Right cardiac atrium (tissue), 5 donors: ENCODE results near the gene CDKAL1. TPM values are rescaled to one million over a fixed set of nuclear protein-coding genes. Genes with fewer than 3 reads are reported as not detected.

Source experiments
- ATAC-seq, 2 donors: fragments of 200-7000 bp; cut with Tn5 transposase; one replicate each; pipeline versions ENCODE4 v1.8.0 to v1.9.1; 2020; ENCODE audit warnings: moderate library complexity in 2 of 2, mild to moderate bottlenecking in 1 of 2
- DNase-seq, 3 donors: peaks; one replicate each; pipeline ENCODE4 v3.0.0-alpha.2; 2020
- H3K27ac ChIP-seq: one replicate; pipeline ENCODE4 v1.5.1; 2013; ENCODE audit warnings: mild to moderate bottlenecking, low read length, control low read depth, moderate library complexity
- H3K27me3 ChIP-seq: one replicate; pipeline ENCODE4 v1.6.1; 2013; ENCODE audit not compliant: control insufficient read depth, insufficient read depth
- H3K4me1 ChIP-seq: one replicate; pipeline ENCODE4 v1.6.1; 2013; ENCODE audit warnings: low read length; ENCODE audit not compliant: control insufficient read depth, insufficient read depth
- H3K4me3 ChIP-seq: one replicate; pipeline ENCODE4 v1.5.1; 2013; ENCODE audit warnings: low read length, control low read depth
- H3K9me3 ChIP-seq: one replicate; pipeline ENCODE4 v1.6.1; 2013; ENCODE audit warnings: low read length; ENCODE audit not compliant: control insufficient read depth
- WGBS: extraction: QIAGEN DNeasy Blood & Tissue Kit; methylation state at CpG from one replicate; pipeline ENCODE4 v1.1.7; 2013; 5-methylcytosine and 5-hydroxymethylcytosine counted together
- intact Hi-C, 4 donors: fragments of 100-400 bp; cut with DNase I; formaldehyde crosslinking; loops; one replicate each; pipeline versions ENCODE4 v1.11.0 to v1.14.0; 2022 to 2023
- polyA plus RNA-seq: library from polyadenylated mRNA; stranded (reverse); fragments of 200-250 nt; gene quantifications from one replicate; pipeline ENCODE4 v1.2.3, GENCODE V29; 2013
- total RNA-seq, 4 donors: library from RNA; stranded (reverse); fragmentation: NEBNext Ultra II Directional; extraction: Animal tissue kit (Norgen Biotek cat#: 25700); gene quantifications; one replicate each; pipeline ENCODE4 v1.2.1, GENCODE V29; 2021
- donor health status: healthy with polysubstance abuse.
- donor health status: DM: no; HTN: yes; CAD: no.
- donor health status: DM: no; HTN: no; CAD: no.
- donor health status: DM: no; HTN: yes; CAD: no; lungs with severe emphysema.
- donor health status: DM: yes; HTN: yes; CAD: no.

Gene CDKAL1
- total and polyA plus RNA-seq, 5 donors: 3.6 to 11.5 (median 10.8) TPM

GRCh38 chr6:21099338-21100314, 565.4 kb downstream of the CDKAL1 start:
- Histone ChIP-seq H3K4me1 (no peaks in the 10 kb centered on the region), H3K27ac (no peak overlapping the region), H3K27me3 (no peaks in the 10 kb centered on the region), H3K9me3 (no peaks in the 10 kb centered on the region), H3K4me3 (no peak overlapping the region)
- ATAC-seq: no peak
- no peak for DNase-seq
- WGBS: 79% methylated on average over 7 of the region's 7 CpGs
- intact Hi-C loops: no loop called here

GRCh38 chr6:21100991-21101390, 566.7 kb downstream of the CDKAL1 start:
- peaks cover 2% of the 10 kb centered on the region for H3K4me1 ChIP-seq
- ATAC-seq (no peak), DNase-seq (no peak)
- WGBS: 79% methylated on average over 4 of the region's 4 CpGs
- H3K4me3 ChIP-seq: no peak overlapping the region
- H3K27me3 ChIP-seq: no peaks in the 10 kb centered on the region
- no peaks in the 10 kb centered on the region for H3K9me3 ChIP-seq
- intact Hi-C loops: no loop called here
- no peak overlapping the region for H3K27ac ChIP-seq

- DNase-seq (no peak), ATAC-seq (no peak)
- Histone ChIP-seq H3K27ac (no peak overlapping the region), H3K4me1 (peaks cover 2% of the 10 kb centered on the region), H3K4me3 (no peak overlapping the region), H3K9me3 (no peaks in the 10 kb centered on the region), H3K27me3 (no peaks in the 10 kb centered on the region)
- intact Hi-C loops: no loop called here
- 72% methylated on average over 1 of the region's 1 CpG for WGBS
These were observed 567.4 kb downstream of the CDKAL1 start for GRCh38 chr6:21101694-21102093.

- 89% methylated on average over 7 of the region's 7 CpGs for WGBS
- intact Hi-C loops: no loop called here
- H3K9me3 ChIP-seq: no peaks in the 10 kb centered on the region
- no peaks in the 10 kb centered on the region for H3K27me3 ChIP-seq
- no peak overlapping the region for H3K27ac ChIP-seq
- DNase-seq: no peak
- H3K4me1 ChIP-seq: peaks cover 2% of the 10 kb centered on the region
- no peak overlapping the region for H3K4me3 ChIP-seq
- ATAC-seq: no peak
These were observed 567.9 kb downstream of the CDKAL1 start for GRCh38 chr6:21102201-21102600.

GRCh38 chr6:21102624-21103023, 568.4 kb downstream of the CDKAL1 start:
- DNase-seq: no peak
- ATAC-seq: no peak
- Histone ChIP-seq H3K27ac (no peak overlapping the region), H3K27me3 (no peaks in the 10 kb centered on the region), H3K4me1 (peaks cover 2% of the 10 kb centered on the region), H3K9me3 (no peaks in the 10 kb centered on the region), H3K4me3 (no peak overlapping the region)
- intact Hi-C loops: no loop called here
- 87% methylated on average over 7 of the region's 7 CpGs for WGBS

DNA sequence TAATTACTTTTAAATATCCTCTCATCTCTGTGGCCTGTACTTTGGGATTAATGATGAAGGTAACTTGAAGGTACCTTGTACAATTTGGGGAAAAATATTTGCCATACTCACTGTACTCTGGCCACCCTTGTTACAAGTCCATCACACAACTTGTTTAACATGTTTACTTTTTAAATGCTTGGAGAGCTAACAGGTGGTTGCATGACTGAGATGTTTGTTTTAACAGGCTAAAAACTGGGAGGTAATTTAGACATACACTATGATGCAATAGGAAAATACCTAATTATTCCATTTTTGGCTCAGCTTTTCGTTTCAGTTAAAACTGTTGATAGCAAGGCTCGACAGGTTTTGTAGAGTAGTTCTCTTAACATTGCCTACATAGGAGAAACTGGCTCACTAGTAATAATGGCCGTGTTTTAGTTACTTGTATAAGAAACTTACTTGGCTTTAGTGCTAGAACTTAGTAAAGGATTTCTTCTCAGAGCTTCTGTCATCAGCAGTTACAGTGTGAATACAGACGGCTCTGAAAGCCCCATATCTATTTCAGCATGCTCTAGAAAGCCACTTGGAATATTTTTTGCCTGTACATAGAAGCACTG, 569.5 kb downstream of the CDKAL1 start:
- 53% methylated on average over 4 of the region's 4 CpGs for WGBS
- no peak for ATAC-seq
- Histone ChIP-seq H3K4me1 (peaks cover 2% of the 10 kb centered on the region), H3K27me3 (no peaks in the 10 kb centered on the region), H3K9me3 (no peaks in the 10 kb centered on the region), H3K27ac (no peak overlapping the region), H3K4me3 (no peak overlapping the region)
- intact Hi-C loops: no loop called here
- no peak for DNase-seq

DNA sequence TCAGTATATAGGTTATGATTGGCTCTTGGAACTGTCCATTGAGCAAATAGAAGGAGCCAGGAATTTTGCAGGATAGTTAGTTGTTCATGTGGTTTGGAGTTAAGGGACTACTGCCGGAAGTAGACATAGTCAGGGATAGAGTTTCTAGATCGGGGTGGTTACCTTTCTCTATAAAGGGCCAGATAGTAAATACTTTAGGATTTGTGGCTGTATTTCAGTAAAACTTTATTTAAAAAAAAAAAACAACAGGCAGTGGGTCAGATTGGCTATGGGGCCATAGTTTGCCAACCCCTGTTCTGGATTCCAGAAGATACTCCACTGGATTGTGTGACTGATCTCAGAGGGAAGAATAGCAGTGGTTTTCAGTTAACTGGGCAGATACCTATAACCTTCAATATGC, 570.0 kb downstream of the CDKAL1 start:
- no peaks in the 10 kb centered on the region for H3K9me3 ChIP-seq
- intact Hi-C loops: no loop called here
- WGBS: 96% methylated on average over 2 of the region's 2 CpGs
- H3K27ac ChIP-seq: no peak overlapping the region
- no peaks in the 10 kb centered on the region for H3K27me3 ChIP-seq
- DNase-seq: no peak
- no peak for ATAC-seq
- no peak overlapping the region for H3K4me3 ChIP-seq
- H3K4me1 ChIP-seq: peaks cover 2% of the 10 kb centered on the region

DNA sequence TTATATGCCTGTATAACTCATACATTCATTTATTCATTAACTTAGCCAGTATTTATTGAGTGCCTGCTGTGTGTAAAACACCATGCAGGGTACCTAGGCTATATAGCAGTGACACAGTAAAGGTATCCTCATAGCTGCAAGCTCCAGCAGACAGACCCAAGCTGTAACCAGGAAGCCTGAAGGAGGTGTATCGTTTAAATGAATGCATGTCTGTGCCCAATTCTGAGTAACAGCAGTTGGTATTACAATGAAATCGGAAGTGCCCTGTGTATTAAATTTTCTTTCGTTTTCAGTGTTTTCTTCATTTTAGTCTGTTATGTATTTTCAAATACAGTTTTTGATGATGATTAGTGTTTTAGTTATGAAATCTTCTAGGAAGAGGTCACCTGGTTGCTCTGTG, 573.5 kb downstream of the CDKAL1 start:
- Histone ChIP-seq H3K9me3 (no peaks in the 10 kb centered on the region), H3K4me3 (no peak overlapping the region), H3K4me1 (peaks cover 2% of the 10 kb centered on the region), H3K27ac (no peak overlapping the region), H3K27me3 (no peaks in the 10 kb centered on the region)
- 97% methylated on average over 3 of the region's 3 CpGs for WGBS
- intact Hi-C loops: no loop called here
- ATAC-seq (no peak), DNase-seq (no peak)

DNA sequence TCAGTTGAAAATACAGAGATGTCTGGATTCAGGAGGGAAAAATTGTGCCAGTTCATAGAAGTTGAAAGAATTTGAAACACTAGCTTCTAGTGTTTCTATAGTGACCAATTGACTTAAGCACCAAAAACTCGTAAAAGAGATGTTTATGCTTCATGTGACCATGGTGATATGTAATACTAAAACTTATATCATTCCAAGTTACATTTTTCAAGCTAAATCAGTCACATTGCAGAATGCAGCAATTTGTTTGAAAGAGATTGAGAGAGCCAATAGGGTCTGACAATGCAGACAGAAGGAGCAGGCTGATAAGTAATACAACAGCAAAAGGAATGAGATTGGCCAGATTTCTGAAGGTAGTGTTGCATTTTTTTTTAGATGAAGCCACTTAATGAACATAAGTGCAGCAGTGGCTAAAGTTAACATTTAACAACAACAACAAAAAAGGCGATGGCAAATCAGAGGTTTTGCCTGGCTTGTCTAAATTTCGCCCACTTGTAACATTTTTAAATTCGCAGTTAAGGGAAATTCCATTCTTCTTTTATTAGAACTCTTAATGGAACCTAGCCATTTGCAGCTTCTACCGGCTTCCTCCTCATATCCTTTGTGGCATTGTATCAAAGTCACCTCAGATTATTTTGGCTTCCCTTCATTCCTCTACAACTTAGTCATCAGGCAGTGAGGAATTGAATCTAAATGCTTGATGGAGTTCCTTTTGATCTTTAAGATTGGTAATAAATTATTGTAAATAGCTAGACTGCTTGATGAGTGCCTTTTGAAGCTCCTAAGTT, 575.3 kb downstream of the CDKAL1 start:
- WGBS: 24% methylated on average over 5 of the region's 5 CpGs
- no peak for DNase-seq
- Histone ChIP-seq H3K27me3 (no peaks in the 10 kb centered on the region), H3K4me3 (no peak overlapping the region), H3K4me1 (peaks cover 2% of the 10 kb centered on the region), H3K27ac (no peak overlapping the region), H3K9me3 (no peaks in the 10 kb centered on the region)
- intact Hi-C loops: no loop called here
- ATAC-seq: peak; percentile 48 to 86

GRCh38 chr6:21110684-21111083, 576.4 kb downstream of the CDKAL1 start:
- no peak for DNase-seq
- 99% methylated on average over 5 of the region's 5 CpGs for WGBS

More at GRCh38 chr6:21110684-21111083, 576.4 kb downstream of the CDKAL1 start:
- Histone ChIP-seq H3K27ac (no peak overlapping the region), H3K27me3 (no peaks in the 10 kb centered on the region), H3K4me3 (no peak overlapping the region), H3K9me3 (no peaks in the 10 kb centered on the region), H3K4me1 (peaks cover 1% of the 10 kb centered on the region)
- no peak for ATAC-seq
- intact Hi-C loops: no loop called here
